ENCODE measurements around the gene KCNJ12. TPM values are rescaled to one million over a fixed set of nuclear protein-coding genes. Genes with fewer than 3 reads are reported as not detected.

Gene KCNJ12
- polyA plus RNA-seq, 3 donors: 0.12 to 2.1 (median 0.51) TPM

GRCh38 chr17:21377705-21378396 is 1.7 kb downstream of the KCNJ12 start:
- WGBS, 3 donors: 7 to 14% (median 10%) methylated on average over 33 to 43 of the region's 43 CpGs
- no peak overlapping the region for H3K27ac ChIP-seq (ENCODE audit: low read depth, low read length)

- WGBS, 3 donors: 45 to 63% (median 50%) methylated on average over 5 of the region's 5 CpGs
- H3K27ac ChIP-seq (ENCODE audit: low read depth, low read length): no peak overlapping the region
Observed at GRCh38 chr17:21378553-21378952, 2.4 kb downstream of the KCNJ12 start.

GRCh38 chr17:21379080-21379711 is 3.0 kb downstream of the KCNJ12 start:
- H3K27ac ChIP-seq (ENCODE audit: low read depth, low read length): no peak overlapping the region
- WGBS, 3 donors: 50 to 77% (median 73%) methylated on average over 16 to 17 of the region's 17 CpGs

- no peak overlapping the region for H3K27ac ChIP-seq (ENCODE audit: low read depth, low read length)
- 89 to 100% (median 89%) methylated on average over 3 of the region's 3 CpGs for WGBS, 3 donors
Observed at GRCh38 chr17:21380659-21381058, 4.5 kb downstream of the KCNJ12 start.

GRCh38 chr17:21381076-21381706 is 5.0 kb downstream of the KCNJ12 start:
- H3K27ac ChIP-seq (ENCODE audit: low read depth, low read length): no peak overlapping the region

GRCh38 chr17:21382560-21383495 is 6.7 kb downstream of the KCNJ12 start:
- 69 to 83% (median 77%) methylated on average over 29 of the region's 29 CpGs for WGBS, 3 donors
- no peak overlapping the region for H3K27ac ChIP-seq (ENCODE audit: low read depth, low read length)

More at GRCh38 chr17:21381076-21381706, 5.0 kb downstream of the KCNJ12 start:
- 86 to 95% (median 93%) methylated on average over 6 of the region's 6 CpGs for WGBS, 3 donors

GRCh38 chr17:21385281-21385845 is 9.2 kb downstream of the KCNJ12 start:
- WGBS, 3 donors: 51 to 88% (median 79%) methylated on average over 9 to 10 of the region's 10 CpGs
- no peak overlapping the region for H3K27ac ChIP-seq (ENCODE audit: low read depth, low read length)

- WGBS, 3 donors: 53 to 71% (median 65%) methylated on average over 5 of the region's 5 CpGs
- no peak overlapping the region for H3K27ac ChIP-seq (ENCODE audit: low read depth, low read length)
Observed at GRCh38 chr17:21387616-21388015, 11.5 kb downstream of the KCNJ12 start.

GRCh38 chr17:21388066-21388465 is 11.9 kb downstream of the KCNJ12 start:
- H3K27ac ChIP-seq (ENCODE audit: low read depth, low read length): peak overlapping the region; percentile 15
- 64 to 77% (median 67%) methylated on average over 12 of the region's 12 CpGs for WGBS, 3 donors

- no peak overlapping the region for H3K27ac ChIP-seq (ENCODE audit: low read depth, low read length)
- 55 to 91% (median 88%) methylated on average over 6 of the region's 6 CpGs for WGBS, 3 donors
Observed at GRCh38 chr17:21388944-21389343, 12.8 kb downstream of the KCNJ12 start.

- H3K27ac ChIP-seq (ENCODE audit: low read depth, low read length): no peak overlapping the region
- WGBS, 3 donors: 52 to 64% (median 58%) methylated on average over 7 of the region's 7 CpGs
Observed at GRCh38 chr17:21389394-21389793, 13.2 kb downstream of the KCNJ12 start.

GRCh38 chr17:21390294-21390693 is 14.1 kb downstream of the KCNJ12 start:
- no peak overlapping the region for H3K27ac ChIP-seq (ENCODE audit: low read depth, low read length)
- WGBS, 3 donors: 73 to 85% (median 83%) methylated on average over 8 to 9 of the region's 9 CpGs

- WGBS, 3 donors: 39 to 83% (median 76%) methylated on average over 7 of the region's 7 CpGs
- H3K27ac ChIP-seq (ENCODE audit: low read depth, low read length): no peak overlapping the region
Observed at GRCh38 chr17:21392266-21392665, 16.1 kb downstream of the KCNJ12 start.

- H3K27ac ChIP-seq (ENCODE audit: low read depth, low read length): no peak overlapping the region
- 55 to 87% (median 76%) methylated on average over 2 of the region's 2 CpGs for WGBS, 3 donors
Observed at GRCh38 chr17:21394265-21394664, 18.1 kb downstream of the KCNJ12 start.

- no peak overlapping the region for H3K27ac ChIP-seq (ENCODE audit: low read depth, low read length)
- 84 to 90% (median 84%) methylated on average over 5 of the region's 5 CpGs for WGBS, 3 donors
Observed at GRCh38 chr17:21395764-21396163, 19.6 kb downstream of the KCNJ12 start.

- no peak overlapping the region for H3K27ac ChIP-seq (ENCODE audit: low read depth, low read length)
- 83 to 88% (median 88%) methylated on average over 14 of the region's 14 CpGs for WGBS, 3 donors
Observed at GRCh38 chr17:21396237-21396636, 20.1 kb downstream of the KCNJ12 start.

GRCh38 chr17:21397341-21398190 is 21.4 kb downstream of the KCNJ12 start:
- no peak overlapping the region for H3K27ac ChIP-seq (ENCODE audit: low read depth, low read length)
- WGBS, 3 donors: 59 to 65% (median 61%) methylated on average over 28 of the region's 28 CpGs

All from adipose tissue (tissue), 3 donors.